Stimulated activated naive B cell treated with anti-CD40 and anti-IgM and Interleukin-4, amounts not matched to agents 10 μg/mL and 1 μg/mL and 100 μg/mL, for 72 hours (primary cell): ENCODE measurements around the gene B3GALT6.

Source experiments
- ATAC-seq, 2 donors: fragments of 150-1000 bp; cut with Tn5 transposase; replicated peaks; 2 replicates each; pipeline ENCODE4 v1.10.0; 2021; ENCODE audit warnings: moderate library complexity in 1 of 2
- DNase-seq: peaks from one replicate; pipeline ENCODE4 v3.0.0; 2021
- H3K27ac Mint-ChIP-seq: one replicate; pipeline ENCODE4 v1.8.0; 2022; ENCODE audit warnings: mild to moderate bottlenecking, mixed read lengths
- H3K27me3 Mint-ChIP-seq, 2 donors: one replicate each; pipeline ENCODE4 v1.8.0; 2022; ENCODE audit warnings: mixed read lengths in 2 of 2
- H3K36me3 Mint-ChIP-seq, 2 donors: one replicate each; pipeline ENCODE4 v1.8.0; 2022; ENCODE audit warnings: mixed read lengths in 2 of 2, mild to moderate bottlenecking in 1 of 2
- H3K4me1 Mint-ChIP-seq, 2 donors: one replicate each; pipeline ENCODE4 v1.8.0; 2022; ENCODE audit warnings: mixed read lengths in 2 of 2, mild to moderate bottlenecking in 1 of 2
- H3K4me3 Mint-ChIP-seq, 2 donors: one replicate each; pipeline ENCODE4 v1.8.0; 2022; ENCODE audit warnings: mild to moderate bottlenecking in 2 of 2, mixed read lengths in 2 of 2, moderate library complexity in 1 of 2
- H3K9me3 Mint-ChIP-seq, 2 donors: one replicate each; pipeline ENCODE4 v1.8.0; 2022; ENCODE audit warnings: mixed read lengths in 2 of 2, mild to moderate bottlenecking in 1 of 2

Gene B3GALT6

GRCh38 chr1:1236945-1237873 lies 5.2 kb downstream of the B3GALT6 start:
- ATAC-seq = peak; percentile 1 to 7
- Mint-ChIP-seq H3K36me3 (peaks cover 14 to 15% of the 10 kb centered on the region in 2 donors), H3K4me3 (peak overlapping the region; percentile 70 to 71), H3K27ac (peak overlapping the region; percentile 73), H3K9me3 (no peaks in the 10 kb centered on the region), H3K4me1 (peaks cover 22 to 58% of the 10 kb centered on the region in 2 donors), H3K27me3 (peaks cover 0 to 6% of the 10 kb centered on the region in 2 donors)
- DNase-seq = no peak

- Mint-ChIP-seq H3K36me3 (peaks cover 14 to 15% of the 10 kb centered on the region in 2 donors), H3K27ac (peak overlapping the region; percentile 73), H3K9me3 (no peaks in the 10 kb centered on the region), H3K27me3 (peaks cover 0 to 6% of the 10 kb centered on the region in 2 donors), H3K4me3 (peak overlapping the region; percentile 70 to 71), H3K4me1 (peaks cover 22 to 58% of the 10 kb centered on the region in 2 donors)
- DNase-seq (peak; percentile 35), ATAC-seq (peak; percentile 67 to 74)
Measured at GRCh38 chr1:1237874-1238701, 6.1 kb downstream of the B3GALT6 start.

DNA sequence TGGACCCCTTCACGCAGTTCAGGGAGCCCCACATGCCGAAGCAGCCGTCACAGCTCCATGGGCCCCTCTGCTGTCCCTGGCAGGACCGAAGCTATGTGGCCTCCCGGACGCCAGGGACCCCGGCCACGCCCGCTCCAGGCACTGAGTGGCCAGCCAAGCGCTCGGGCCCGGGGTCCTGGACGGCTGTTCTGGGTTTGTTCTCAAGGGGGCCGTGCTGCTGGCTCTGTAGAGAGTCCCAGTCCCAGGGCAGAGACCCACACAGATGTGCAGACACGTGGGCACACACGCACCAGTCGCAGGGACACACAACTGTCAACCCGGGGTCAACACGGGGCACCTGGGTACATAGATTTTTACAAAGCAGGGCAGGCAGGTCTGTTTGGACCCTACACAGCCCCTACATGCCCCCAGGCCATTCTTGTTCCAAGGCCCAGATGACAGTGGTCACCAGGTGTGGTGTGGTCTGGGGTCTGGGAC lies 6.7 kb downstream of the B3GALT6 start:
- no peak for ATAC-seq
- no peak for DNase-seq
- Mint-ChIP-seq H3K9me3 (no peaks in the 10 kb centered on the region), H3K36me3 (peaks cover 10% of the 10 kb centered on the region in 2 donors), H3K4me1 (peaks cover 20 to 54% of the 10 kb centered on the region in 2 donors), H3K4me3 (no peak overlapping the region), H3K27ac (no peak overlapping the region), H3K27me3 (peaks cover 0 to 6% of the 10 kb centered on the region in 2 donors)

DNA sequence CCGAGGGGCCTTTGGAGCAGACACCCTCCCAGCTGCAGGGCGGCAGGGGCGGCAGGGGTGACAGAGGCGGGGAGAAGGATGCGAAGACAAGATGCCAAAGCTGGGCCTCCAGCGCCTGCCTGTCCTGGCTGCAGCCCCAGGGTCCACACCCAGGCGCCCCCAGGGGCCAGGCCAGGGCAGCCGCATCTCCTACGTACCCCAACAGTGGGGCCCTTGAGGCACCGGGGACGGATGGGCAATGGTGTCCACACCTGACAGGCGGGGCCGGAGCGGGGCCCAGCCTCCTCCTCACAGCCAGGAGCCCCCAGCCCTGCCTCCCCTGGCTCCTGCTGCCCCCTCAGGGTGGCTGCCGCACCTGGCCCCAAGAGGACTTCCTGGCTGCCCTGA lies 7.2 kb downstream of the B3GALT6 start:
- no peak for DNase-seq
- Mint-ChIP-seq H3K36me3 (peaks cover 5 to 6% of the 10 kb centered on the region in 2 donors), H3K27ac (no peak overlapping the region), H3K4me3 (no peak overlapping the region), H3K9me3 (no peaks in the 10 kb centered on the region), H3K4me1 (peaks cover 16 to 49% of the 10 kb centered on the region in 2 donors), H3K27me3 (peaks cover 0 to 6% of the 10 kb centered on the region in 2 donors)
- no peak for ATAC-seq

GRCh38 chr1:1239614-1240347 lies 7.7 kb downstream of the B3GALT6 start:
- Mint-ChIP-seq H3K4me3 (no peak overlapping the region), H3K27me3 (peaks cover 0 to 6% of the 10 kb centered on the region in 2 donors), H3K4me1 (peaks cover 11 to 43% of the 10 kb centered on the region in 2 donors), H3K9me3 (no peaks in the 10 kb centered on the region), H3K27ac (no peak overlapping the region), H3K36me3 (peaks cover 0 to under 1% of the 10 kb centered on the region in 2 donors)
- DNase-seq (no peak), ATAC-seq (no peak)

DNA sequence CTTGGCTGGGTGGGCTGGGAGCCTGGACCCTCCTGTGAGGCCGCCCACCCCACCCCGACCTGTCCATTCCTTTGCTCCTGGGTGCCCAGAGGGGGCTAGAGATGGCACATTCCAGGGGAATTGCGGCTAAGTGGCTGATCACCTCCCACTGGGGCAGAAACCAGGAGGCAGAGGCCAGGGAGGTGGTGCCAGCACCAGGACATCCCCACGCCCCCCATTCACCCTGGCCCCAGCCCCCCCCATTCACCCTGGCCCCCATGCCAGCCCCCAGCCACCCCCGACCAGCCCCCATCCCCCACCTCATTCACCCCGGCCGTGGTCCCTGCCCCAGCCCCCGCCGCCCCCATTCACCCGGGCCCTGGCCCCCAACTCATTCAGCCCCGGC lies 8.3 kb downstream of the B3GALT6 start:
- Mint-ChIP-seq H3K27ac (no peak overlapping the region), H3K36me3 (no peaks in the 10 kb centered on the region), H3K9me3 (no peaks in the 10 kb centered on the region), H3K4me1 (peaks cover 11 to 38% of the 10 kb centered on the region in 2 donors), H3K4me3 (no peak overlapping the region), H3K27me3 (peaks cover 0 to 6% of the 10 kb centered on the region in 2 donors)
- no peak for ATAC-seq
- no peak for DNase-seq

GRCh38 chr1:1240822-1241587 lies 9.0 kb downstream of the B3GALT6 start:
- no peak for DNase-seq
- H3K9me3 Mint-ChIP-seq = no peaks in the 10 kb centered on the region
- no peak overlapping the region for H3K4me3 Mint-ChIP-seq

DNA sequence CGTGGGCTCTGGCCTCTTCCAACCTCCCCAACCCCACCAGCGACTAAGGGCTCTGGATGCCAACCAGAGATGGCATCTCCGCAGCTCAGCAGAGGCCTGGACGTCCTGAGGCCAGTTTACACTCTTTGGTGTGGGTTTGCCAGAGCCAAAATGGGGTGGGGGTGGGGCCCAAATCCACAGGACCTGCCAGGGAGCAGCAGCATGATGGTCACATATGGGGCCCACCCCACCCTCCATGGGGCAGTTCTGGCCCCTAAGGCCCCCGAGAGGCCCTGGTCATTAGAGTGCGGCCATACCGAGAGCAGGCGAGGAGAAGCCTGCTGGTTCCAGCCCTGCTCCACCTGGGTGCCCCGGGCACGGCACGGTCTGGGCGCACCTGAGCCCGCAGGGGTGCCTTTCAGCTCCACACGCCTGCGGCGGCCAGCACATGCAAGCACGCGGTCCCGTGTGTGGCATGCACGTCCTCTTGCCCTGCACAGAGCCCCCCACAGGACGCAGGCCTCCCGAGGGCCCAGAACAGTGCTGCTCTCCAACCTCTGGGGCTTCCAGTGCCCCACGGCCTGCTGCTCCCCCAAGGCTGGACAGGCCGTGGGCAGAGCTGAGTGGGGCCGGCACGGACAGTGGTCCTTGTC lies 9.7 kb downstream of the B3GALT6 start:
- H3K4me3 Mint-ChIP-seq = no peak overlapping the region
- H3K27me3 Mint-ChIP-seq = peaks cover 0 to 6% of the 10 kb centered on the region in 2 donors
- H3K4me1 Mint-ChIP-seq = peaks cover 8 to 24% of the 10 kb centered on the region in 2 donors
- no peaks in the 10 kb centered on the region for H3K36me3 Mint-ChIP-seq
- no peaks in the 10 kb centered on the region for H3K9me3 Mint-ChIP-seq
- DNase-seq = no peak
- ATAC-seq = no peak
- peak overlapping the region; percentile 25 for H3K27ac Mint-ChIP-seq

More at GRCh38 chr1:1240822-1241587, 9.0 kb downstream of the B3GALT6 start:
- no peak for ATAC-seq
- H3K36me3 Mint-ChIP-seq = no peaks in the 10 kb centered on the region
- peaks cover 0 to 6% of the 10 kb centered on the region in 2 donors for H3K27me3 Mint-ChIP-seq
- H3K4me1 Mint-ChIP-seq = peaks cover 11 to 31% of the 10 kb centered on the region in 2 donors
- H3K27ac Mint-ChIP-seq = peak overlapping the region; percentile 32

DNA sequence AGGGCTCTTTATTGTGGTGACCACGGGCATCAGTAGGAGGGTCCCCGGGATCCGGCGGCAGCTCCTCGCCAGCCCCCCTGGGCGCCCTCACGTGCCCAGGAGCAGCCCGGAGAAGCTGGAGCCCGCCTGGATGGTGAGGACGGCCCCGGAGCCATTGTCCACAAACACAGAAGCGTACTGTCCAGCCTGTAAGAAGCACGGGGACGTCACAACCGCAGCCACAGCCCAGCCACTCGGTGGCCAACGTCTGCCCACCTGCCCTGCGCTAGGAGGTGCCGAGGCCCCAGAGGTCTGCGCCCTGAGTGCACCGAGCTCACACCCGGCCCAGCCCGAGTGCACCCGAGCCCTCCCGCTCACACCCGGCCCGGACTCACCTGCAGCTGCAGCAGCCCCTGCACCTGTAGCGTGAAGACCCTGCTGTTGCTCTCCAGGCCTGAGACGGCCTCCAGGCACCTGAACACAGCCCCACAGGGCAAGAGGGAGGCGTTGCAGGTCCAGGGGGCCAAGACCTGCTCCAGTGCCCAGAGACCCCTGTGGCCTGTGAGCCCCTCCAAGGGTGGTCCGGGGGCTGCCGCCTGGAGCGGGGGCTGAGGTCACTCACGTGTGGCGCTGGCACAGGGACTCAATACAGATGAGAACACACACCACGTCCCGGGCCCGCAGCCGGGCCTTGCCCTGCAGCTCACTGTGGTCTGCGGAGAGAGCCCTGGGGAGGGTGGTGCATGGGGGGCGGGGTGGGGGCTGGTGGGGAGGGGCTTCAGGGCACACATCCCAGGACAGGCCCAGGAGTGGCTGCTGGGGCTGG lies 10.6 kb downstream of the B3GALT6 start:
- peaks cover 6 to 19% of the 10 kb centered on the region in 2 donors for H3K4me1 Mint-ChIP-seq
- no peak for ATAC-seq
- H3K36me3 Mint-ChIP-seq = no peaks in the 10 kb centered on the region
- peaks cover 0 to 6% of the 10 kb centered on the region in 2 donors for H3K27me3 Mint-ChIP-seq
- DNase-seq = no peak
- H3K9me3 Mint-ChIP-seq = no peaks in the 10 kb centered on the region
- H3K4me3 Mint-ChIP-seq = no peak overlapping the region
- H3K27ac Mint-ChIP-seq = no peak overlapping the region

- Mint-ChIP-seq H3K36me3 (no peaks in the 10 kb centered on the region), H3K4me3 (no peak overlapping the region), H3K4me1 (peaks cover 6 to 17% of the 10 kb centered on the region in 2 donors), H3K27me3 (peaks cover 0 to 6% of the 10 kb centered on the region in 2 donors), H3K27ac (no peak overlapping the region), H3K9me3 (no peaks in the 10 kb centered on the region)
- DNase-seq = no peak
- ATAC-seq = no peak
Measured at GRCh38 chr1:1243266-1243660, 11.2 kb downstream of the B3GALT6 start.

- H3K36me3 Mint-ChIP-seq = no peaks in the 10 kb centered on the region
- peaks cover 0 to 6% of the 10 kb centered on the region in 2 donors for H3K27me3 Mint-ChIP-seq
- no peak overlapping the region for H3K27ac Mint-ChIP-seq
- peaks cover 4 to 12% of the 10 kb centered on the region in 2 donors for H3K4me1 Mint-ChIP-seq
- DNase-seq (no peak), ATAC-seq (no peak)
- no peaks in the 10 kb centered on the region for H3K9me3 Mint-ChIP-seq
- H3K4me3 Mint-ChIP-seq = no peak overlapping the region
Measured at GRCh38 chr1:1243807-1244191, 11.8 kb downstream of the B3GALT6 start.

GRCh38 chr1:1244192-1244811 lies 12.3 kb downstream of the B3GALT6 start:
- H3K4me1 Mint-ChIP-seq = peaks cover 4 to 9% of the 10 kb centered on the region in 2 donors
- no peaks in the 10 kb centered on the region for H3K9me3 Mint-ChIP-seq
- DNase-seq (no peak), ATAC-seq (no peak)
- no peak overlapping the region for H3K4me3 Mint-ChIP-seq
- H3K27ac Mint-ChIP-seq = no peak overlapping the region
- H3K27me3 Mint-ChIP-seq = peaks cover 0 to 6% of the 10 kb centered on the region in 2 donors
- H3K36me3 Mint-ChIP-seq = no peaks in the 10 kb centered on the region
